ENCODE data around the gene NBPF12. TPM values are rescaled to one million over a fixed set of nuclear protein-coding genes. Genes with fewer than 3 reads are reported as not detected.

The NBPF12 gene
- total and polyA plus RNA-seq, 2 of the 8 experiments (the other 6 are each of a cell fraction or from before 2014, with no cell fraction given) = 4.6 to 6.7 TPM

Other genes starting within 250 kb of the NBPF12 start
- gene PRKAB2, start 234.1 kb downstream of the NBPF12 start, total RNA-seq (2021; fragmentation: NEBNext Ultra II Directional; extraction: Animal tissue kit (Norgen Biotek cat#: 25700)) = 18.9 and 19.8 TPM in 2 replicates
- gene PRKAB2, start 234.1 kb downstream of the NBPF12 start, polyA plus RNA-seq (2011; rRNA removed) = 12.1 and 15.0 TPM in 2 replicates